ENCODE data around the gene CCDC34.

- TF ChIP-seq POLR2A (IDR thresholded peaks at IDR 0.05) (no peak), CTCF (IDR thresholded peaks at IDR 0.05) (no peak)
Observed at GRCh38 chr11:27385245-27385644, 22.2 kb upstream of the CCDC34 start.

All from testis (tissue), 2 donors.